Measurements from ENCODE around the gene SYCE1L.
A peak's percentile ranks its signal among the peaks of the same experiment; 100 is the strongest.
"Not testable (repeated sequence)": the region's sequence is repeated elsewhere in the genome, so short reads cannot be mapped to it uniquely, and the experiment has no call there.

The SYCE1L gene
- total RNA-seq: 0.61 to 2.8 reads per million in 2 experiments

GRCh38 chr16:77199211-77199610 is at the start of gene SYCE1L:
SYCE1L (plus strand) TSS chr16:77199408; CDS start chr16:77199452, 44 bp downstream.
- DNase-seq (ENCODE audit: low read depth): no peak

GRCh38 chr16:77157346-77158058 is 41.7 kb upstream of the SYCE1L start:
- DNase-seq (ENCODE audit: low read depth): no peak

GRCh38 chr16:77158293-77158692 is 40.9 kb upstream of the SYCE1L start:
- DNase-seq (ENCODE audit: low read depth): no peak

GRCh38 chr16:77165006-77165405 is 34.2 kb upstream of the SYCE1L start:
- DNase-seq (ENCODE audit: low read depth): no peak

GRCh38 chr16:77165536-77166236 is 33.5 kb upstream of the SYCE1L start:
- not testable (repeated sequence) for DNase-seq (ENCODE audit: low read depth)

- DNase-seq (ENCODE audit: low read depth): no peak
Observed at GRCh38 chr16:77166726-77167125, 32.5 kb upstream of the SYCE1L start.

GRCh38 chr16:77168901-77169300 is 30.3 kb upstream of the SYCE1L start:
- no peak for DNase-seq (ENCODE audit: low read depth)

GRCh38 chr16:77169650-77170236 is 29.5 kb upstream of the SYCE1L start:
- peak; percentile 19 for DNase-seq (ENCODE audit: low read depth)

GRCh38 chr16:77170805-77171204 is 28.4 kb upstream of the SYCE1L start:
- DNase-seq (ENCODE audit: low read depth): no peak

GRCh38 chr16:77171745-77172635 is 27.2 kb upstream of the SYCE1L start:
- no peak for DNase-seq (ENCODE audit: low read depth)

GRCh38 chr16:77172951-77173350 is 26.3 kb upstream of the SYCE1L start:
- no peak for DNase-seq (ENCODE audit: low read depth)

GRCh38 chr16:77183137-77183536 is 16.1 kb upstream of the SYCE1L start:
- no peak for DNase-seq (ENCODE audit: low read depth)

GRCh38 chr16:77186298-77186697 is 12.9 kb upstream of the SYCE1L start:
- not testable (repeated sequence) for DNase-seq (ENCODE audit: low read depth)

- no peak for DNase-seq (ENCODE audit: low read depth)
Observed at GRCh38 chr16:77190190-77190477, 9.1 kb upstream of the SYCE1L start.

GRCh38 chr16:77190478-77191258 is 8.5 kb upstream of the SYCE1L start, which contains the start of gene MON1B:
MON1B (plus strand) TSS chr16:77191190; CDS start chr16:77191486, 296 bp downstream.
- DNase-seq (ENCODE audit: low read depth): peak; percentile 93

- DNase-seq (ENCODE audit: low read depth): peak; percentile 14
Observed at GRCh38 chr16:77191259-77191969, 7.8 kb upstream of the SYCE1L start.

- DNase-seq (ENCODE audit: low read depth): no peak
Observed at GRCh38 chr16:77193377-77193776, 5.8 kb upstream of the SYCE1L start.

- DNase-seq (ENCODE audit: low read depth): no peak
Observed at GRCh38 chr16:77194295-77195231, 4.6 kb upstream of the SYCE1L start.

GRCh38 chr16:77195411-77195810 is 3.8 kb upstream of the SYCE1L start:
- no peak for DNase-seq (ENCODE audit: low read depth)
